SH-SY5Y (cell line): Measurements from ENCODE around the gene CARS1.

ENCODE experiments used
- GATA2 ChIP-seq: IDR thresholded peaks from 2 replicates; pipeline ENCODE4 v1.6.1; 2011; ENCODE audit warnings: mild to moderate bottlenecking, low read depth, low read length
- GATA3 ChIP-seq: IDR thresholded peaks from 2 replicates; pipeline ENCODE4 v1.6.1; 2011; ENCODE audit warnings: low read depth, mild to moderate bottlenecking, low read length, moderate library complexity

DNA sequence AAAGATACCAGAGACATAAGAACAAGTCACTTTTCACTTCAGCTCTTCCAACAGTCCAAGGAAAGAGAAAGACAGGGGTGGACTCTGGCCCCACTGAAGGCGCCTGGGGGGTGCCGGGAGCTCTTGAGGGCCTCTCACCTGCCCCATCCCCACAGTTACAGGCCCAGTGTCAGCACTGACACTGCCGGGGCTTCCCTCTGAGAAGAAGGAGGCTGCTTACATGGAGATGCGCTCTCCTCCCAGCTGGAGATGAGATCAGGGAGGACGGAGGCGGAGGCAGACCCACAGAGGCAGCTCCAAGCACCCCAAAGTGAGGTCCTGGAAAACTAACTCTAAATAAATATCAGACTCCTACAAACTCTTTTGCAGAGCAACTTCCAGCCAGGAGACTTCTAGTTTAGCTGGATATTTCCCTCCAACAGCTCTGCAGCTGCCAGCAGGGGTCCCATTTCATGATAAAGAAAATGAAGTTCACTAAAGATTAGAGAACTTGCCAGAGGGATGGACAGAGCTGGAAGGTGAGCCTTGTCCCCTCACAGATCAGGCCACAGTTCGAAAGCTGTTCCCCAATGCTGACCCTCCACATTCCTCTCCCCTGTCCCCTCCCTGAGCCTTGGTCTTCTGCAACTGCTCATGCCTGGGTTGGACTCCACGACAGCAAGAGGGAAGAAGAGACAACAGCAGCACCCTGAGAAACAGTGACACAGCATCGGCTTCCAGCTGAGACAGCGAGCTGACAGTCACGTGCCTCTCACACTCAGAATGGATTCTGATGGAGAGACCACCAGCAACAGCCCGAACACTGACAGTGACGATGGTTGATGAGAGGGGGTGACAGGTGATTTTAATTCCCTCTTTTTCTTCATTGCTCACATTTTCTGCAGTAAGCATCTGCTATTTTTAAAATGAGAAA, 5.8 kb downstream of the CARS1 start:
- no peak for TF ChIP-seq GATA2
- TF ChIP-seq GATA3, result no peak
